Endothelial cell of umbilical vein (primary cell): ENCODE results near the gene CRTAP.

Experiments
- EZH2 ChIP-seq: IDR thresholded peaks from 2 replicates; pipeline ENCODE4 v1.6.1; 2012; ENCODE audit warnings: borderline replicate concordance, low read depth, mild to moderate bottlenecking, moderate library complexity, low read length, inconsistent platforms; ENCODE audit not compliant: severe bottlenecking
- POLR2A ChIP-seq: IDR thresholded peaks from 2 replicates; pipeline ENCODE4 v1.6.1; 2012; ENCODE audit warnings: low read depth, mild to moderate bottlenecking, control low read depth, low read length
- POLR2AphosphoS5 ChIP-seq: IDR thresholded peaks from 2 replicates; pipeline ENCODE4 v1.6.1; 2012; ENCODE audit warnings: low read depth, mild to moderate bottlenecking, control low read depth, low read length, moderate library complexity; ENCODE audit not compliant: insufficient read depth
- TF ChIP-seq, protein P1 (sequence below), 2 donors: IDR thresholded peaks; 1 replicate in 1 of 2; 2 replicates in 1 of 2; pipeline ENCODE4 v1.5.1; 2011; ENCODE audit warnings: low read length in 2 of 2, mild to moderate bottlenecking in 2 of 2, moderate library complexity in 2 of 2, control low read depth in 1 of 2, inconsistent platforms in 1 of 2, low read depth in 1 of 2; ENCODE audit not compliant: insufficient read depth in 1 of 2; ENCODE audit errors: extremely low read depth in 1 of 2

DNA sequence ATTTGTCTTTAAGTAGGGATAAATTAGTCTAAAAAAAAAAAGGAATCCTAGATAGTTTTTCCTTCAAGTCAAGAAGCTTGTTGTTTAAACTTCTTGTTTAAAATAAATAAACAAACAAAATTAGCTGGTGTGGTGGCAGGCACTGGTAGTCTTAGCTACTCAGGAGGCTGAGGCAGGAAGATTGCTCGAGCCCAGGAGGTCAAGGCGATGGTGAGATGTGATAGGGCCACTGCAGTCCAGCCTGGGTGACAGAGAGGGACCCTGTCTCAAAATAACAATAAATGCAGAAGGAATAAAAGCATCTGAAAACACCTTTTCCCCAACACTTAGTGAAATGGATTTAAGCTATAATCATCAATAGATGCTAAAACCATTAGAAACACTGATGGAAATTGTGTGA is 35.8 kb upstream of the CRTAP start:
- TF ChIP-seq POLR2A (no peak), EZH2 (no peak), POLR2AphosphoS5 (no peak)
- TF ChIP-seq, protein P1, sequence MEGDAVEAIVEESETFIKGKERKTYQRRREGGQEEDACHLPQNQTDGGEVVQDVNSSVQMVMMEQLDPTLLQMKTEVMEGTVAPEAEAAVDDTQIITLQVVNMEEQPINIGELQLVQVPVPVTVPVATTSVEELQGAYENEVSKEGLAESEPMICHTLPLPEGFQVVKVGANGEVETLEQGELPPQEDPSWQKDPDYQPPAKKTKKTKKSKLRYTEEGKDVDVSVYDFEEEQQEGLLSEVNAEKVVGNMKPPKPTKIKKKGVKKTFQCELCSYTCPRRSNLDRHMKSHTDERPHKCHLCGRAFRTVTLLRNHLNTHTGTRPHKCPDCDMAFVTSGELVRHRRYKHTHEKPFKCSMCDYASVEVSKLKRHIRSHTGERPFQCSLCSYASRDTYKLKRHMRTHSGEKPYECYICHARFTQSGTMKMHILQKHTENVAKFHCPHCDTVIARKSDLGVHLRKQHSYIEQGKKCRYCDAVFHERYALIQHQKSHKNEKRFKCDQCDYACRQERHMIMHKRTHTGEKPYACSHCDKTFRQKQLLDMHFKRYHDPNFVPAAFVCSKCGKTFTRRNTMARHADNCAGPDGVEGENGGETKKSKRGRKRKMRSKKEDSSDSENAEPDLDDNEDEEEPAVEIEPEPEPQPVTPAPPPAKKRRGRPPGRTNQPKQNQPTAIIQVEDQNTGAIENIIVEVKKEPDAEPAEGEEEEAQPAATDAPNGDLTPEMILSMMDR (IDR thresholded peaks at IDR 0.05; ENCODE audit: extremely low read depth in 1 of 2, insufficient read depth in 1 of 2, low read depth in 1 of 2, low read length in 2 of 2) = no peak
